GM08714 (cell line): ENCODE measurements around the gene FZD2.
"Not testable (repeated sequence)": the region's sequence is repeated elsewhere in the genome, so short reads cannot be mapped to it uniquely, and the experiment has no call there.

Experiments used
- H3K4me3 ChIP-seq: fragments of 200-500 bp; sonication (Bioruptor generic); 2 replicates; pipeline ENCODE4 v1.5.1; 2014; ENCODE audit warnings: mild to moderate bottlenecking, low read length, inconsistent platforms
- ZNF274 ChIP-seq: IDR thresholded peaks from 2 replicates; pipeline ENCODE4 v1.6.1; 2012; ENCODE audit warnings: mild to moderate bottlenecking, low read depth, low read length

FZD2 gene

GRCh38 chr17:44584443-44584842 is 27.2 kb downstream of the FZD2 start:
- TF ChIP-seq ZNF274 = no peak
- H3K4me3 ChIP-seq = no peak overlapping the region

- no peak overlapping the region for H3K4me3 ChIP-seq
- TF ChIP-seq ZNF274 = no peak
These were observed 28.0 kb downstream of the FZD2 start for GRCh38 chr17:44585315-44585714.

GRCh38 chr17:44587339-44587738 is 30.1 kb downstream of the FZD2 start:
- H3K4me3 ChIP-seq = no peak overlapping the region
- no peak for TF ChIP-seq ZNF274

- no peak for TF ChIP-seq ZNF274
- H3K4me3 ChIP-seq = no peak overlapping the region
These were observed 32.2 kb downstream of the FZD2 start for GRCh38 chr17:44589316-44590071.

- H3K4me3 ChIP-seq = not testable (repeated sequence)
These were observed 32.8 kb downstream of the FZD2 start for GRCh38 chr17:44590072-44590462.

GRCh38 chr17:44590762-44591161 is 33.5 kb downstream of the FZD2 start:
- not testable (repeated sequence) for H3K4me3 ChIP-seq

GRCh38 chr17:44591206-44591605 is 33.9 kb downstream of the FZD2 start:
- no peak overlapping the region for H3K4me3 ChIP-seq
- TF ChIP-seq ZNF274 = no peak

GRCh38 chr17:44593156-44593555 is 35.9 kb downstream of the FZD2 start:
- H3K4me3 ChIP-seq = no peak overlapping the region
- TF ChIP-seq ZNF274 = no peak

- no peak overlapping the region for H3K4me3 ChIP-seq
- TF ChIP-seq ZNF274 = no peak
These were observed 38.0 kb downstream of the FZD2 start for GRCh38 chr17:44595216-44595775.

- no peak for TF ChIP-seq ZNF274
- H3K4me3 ChIP-seq = no peak overlapping the region
These were observed 41.0 kb downstream of the FZD2 start for GRCh38 chr17:44598329-44598728.

- no peak for TF ChIP-seq ZNF274
- no peak overlapping the region for H3K4me3 ChIP-seq
These were observed 41.6 kb downstream of the FZD2 start for GRCh38 chr17:44598932-44599297.

- no peak overlapping the region for H3K4me3 ChIP-seq
- TF ChIP-seq ZNF274 = no peak
These were observed 42.3 kb downstream of the FZD2 start for GRCh38 chr17:44599298-44600175.

GRCh38 chr17:44601539-44601938 is 44.3 kb downstream of the FZD2 start:
- no peak overlapping the region for H3K4me3 ChIP-seq
- TF ChIP-seq ZNF274 = no peak

- TF ChIP-seq ZNF274 = no peak
- H3K4me3 ChIP-seq = no peak overlapping the region
These were observed 44.7 kb downstream of the FZD2 start for GRCh38 chr17:44601973-44602372.

- no peak for TF ChIP-seq ZNF274
- no peak overlapping the region for H3K4me3 ChIP-seq
These were observed 45.1 kb downstream of the FZD2 start for GRCh38 chr17:44602390-44602789.
